DOHH2 (cell line): ENCODE measurements around the gene VTI1A.

Experiments
- H3F3A ChIP-seq: fragments of 200-600 bp; sonication (generic), shearing (Covaris generic); 2 replicates; pipeline ENCODE4 v1.6.0; 2016; ENCODE audit warnings: antibody characterized with exemption, mild to moderate bottlenecking; ENCODE audit not compliant: control insufficient read depth, insufficient read depth
- H3K27ac ChIP-seq: fragments of 200-600 bp; sonication (generic); 2 replicates; pipeline ENCODE4 v1.5.1; 2014; ENCODE audit warnings: low read depth, mild to moderate bottlenecking, low read length, moderate library complexity
- H3K27me3 ChIP-seq: fragments of 200-600 bp; sonication (generic); 2 replicates; pipeline ENCODE4 v1.6.1; 2014; ENCODE audit warnings: mild to moderate bottlenecking, low read length, mixed read lengths; ENCODE audit not compliant: control insufficient read depth
- H3K36me3 ChIP-seq: fragments of 200-600 bp; sonication (generic); 2 replicates; pipeline ENCODE4 v1.6.1; 2014; ENCODE audit warnings: mild to moderate bottlenecking, low read length, moderate library complexity, mixed read lengths; ENCODE audit not compliant: control insufficient read depth
- H3K4me1 ChIP-seq: fragments of 200-600 bp; sonication (generic); 2 replicates; pipeline ENCODE4 v1.6.1; 2014; ENCODE audit warnings: mild to moderate bottlenecking, low read length, mixed read lengths; ENCODE audit not compliant: control insufficient read depth
- H3K4me2 ChIP-seq: fragments of 200-600 bp; sonication (generic); 2 replicates; pipeline ENCODE4 v1.6.0; 2014; ENCODE audit warnings: mild to moderate bottlenecking, low read length, moderate library complexity
- H3K4me3 ChIP-seq: fragments of 200-600 bp; sonication (generic); 2 replicates; pipeline ENCODE4 v1.5.1; 2014; ENCODE audit warnings: mild to moderate bottlenecking, low read length, mixed read lengths
- H3K79me2 ChIP-seq: fragments of 200-600 bp; sonication (generic); 2 replicates; pipeline ENCODE4 v1.6.1; 2014; ENCODE audit warnings: mild to moderate bottlenecking, low read length, mixed read lengths; ENCODE audit not compliant: control insufficient read depth
- H3K9me2 ChIP-seq: fragments of 200-600 bp; sonication (generic); replicated peaks from 2 replicates; pipeline ENCODE4 v1.6.1; 2014; ENCODE audit warnings: mild to moderate bottlenecking, low read length, mixed read lengths; ENCODE audit not compliant: control insufficient read depth
- H3K9me3 ChIP-seq: fragments of 200-600 bp; sonication (generic); 2 replicates; pipeline ENCODE4 v1.6.1; 2014; ENCODE audit warnings: antibody characterized with exemption, low read length, mixed read lengths; ENCODE audit not compliant: control insufficient read depth, insufficient read depth
- H4K20me1 ChIP-seq: fragments of 200-600 bp; sonication (generic); 2 replicates; pipeline ENCODE4 v1.6.0; 2014; ENCODE audit warnings: low read depth, mild to moderate bottlenecking, antibody characterized with exemption, low read length, moderate library complexity; ENCODE audit not compliant: control insufficient read depth, insufficient read depth
- EZH2phosphoT487 ChIP-seq: fragments of 200-600 bp; sonication (generic); IDR thresholded peaks from 2 replicates; pipeline ENCODE4 v1.6.1; 2017; ENCODE audit warnings: borderline replicate concordance, mild to moderate bottlenecking, antibody characterized with exemption, low read length, moderate library complexity, mixed read lengths
- TF ChIP-seq, protein P1 (sequence below): fragments of 200-600 bp; sonication (generic); IDR thresholded peaks from one replicate; pipeline ENCODE4 v1.5.1; 2014; ENCODE audit warnings: antibody characterized with exemption, mild to moderate bottlenecking, low read depth, low read length; ENCODE audit not compliant: poor library complexity, severe bottlenecking

VTI1A gene

GRCh38 chr10:112669989-112670388 is 223.0 kb downstream of the VTI1A start:
- Histone ChIP-seq H3F3A (no peaks in the 10 kb centered on the region), H3K36me3 (no peaks in the 10 kb centered on the region), H3K4me3 (no peak overlapping the region), H3K4me1 (no peaks in the 10 kb centered on the region), H3K27me3 (no peaks in the 10 kb centered on the region), H4K20me1 (no peaks in the 10 kb centered on the region), H3K27ac (no peak overlapping the region), H3K79me2 (no peaks in the 10 kb centered on the region), H3K4me2 (no peak overlapping the region), H3K9me2 (no peaks in the 10 kb centered on the region), H3K9me3 (no peaks in the 10 kb centered on the region)
- TF ChIP-seq, protein P1, sequence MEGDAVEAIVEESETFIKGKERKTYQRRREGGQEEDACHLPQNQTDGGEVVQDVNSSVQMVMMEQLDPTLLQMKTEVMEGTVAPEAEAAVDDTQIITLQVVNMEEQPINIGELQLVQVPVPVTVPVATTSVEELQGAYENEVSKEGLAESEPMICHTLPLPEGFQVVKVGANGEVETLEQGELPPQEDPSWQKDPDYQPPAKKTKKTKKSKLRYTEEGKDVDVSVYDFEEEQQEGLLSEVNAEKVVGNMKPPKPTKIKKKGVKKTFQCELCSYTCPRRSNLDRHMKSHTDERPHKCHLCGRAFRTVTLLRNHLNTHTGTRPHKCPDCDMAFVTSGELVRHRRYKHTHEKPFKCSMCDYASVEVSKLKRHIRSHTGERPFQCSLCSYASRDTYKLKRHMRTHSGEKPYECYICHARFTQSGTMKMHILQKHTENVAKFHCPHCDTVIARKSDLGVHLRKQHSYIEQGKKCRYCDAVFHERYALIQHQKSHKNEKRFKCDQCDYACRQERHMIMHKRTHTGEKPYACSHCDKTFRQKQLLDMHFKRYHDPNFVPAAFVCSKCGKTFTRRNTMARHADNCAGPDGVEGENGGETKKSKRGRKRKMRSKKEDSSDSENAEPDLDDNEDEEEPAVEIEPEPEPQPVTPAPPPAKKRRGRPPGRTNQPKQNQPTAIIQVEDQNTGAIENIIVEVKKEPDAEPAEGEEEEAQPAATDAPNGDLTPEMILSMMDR: no peak
- no peak for TF ChIP-seq EZH2phosphoT487

GRCh38 chr10:112671743-112672142 is 224.7 kb downstream of the VTI1A start:
- H3K79me2 ChIP-seq: no peaks in the 10 kb centered on the region
- H3K4me3 ChIP-seq: no peak overlapping the region
- TF ChIP-seq, protein P1: no peak
- TF ChIP-seq EZH2phosphoT487: no peak
- no peaks in the 10 kb centered on the region for H3K27me3 ChIP-seq
- H3K36me3 ChIP-seq: no peaks in the 10 kb centered on the region
- no peak overlapping the region for H3K4me2 ChIP-seq
- H3K9me3 ChIP-seq: no peaks in the 10 kb centered on the region
- H3K27ac ChIP-seq: no peak overlapping the region
- no peaks in the 10 kb centered on the region for H3K9me2 ChIP-seq
- H3K4me1 ChIP-seq: no peaks in the 10 kb centered on the region
- H4K20me1 ChIP-seq: no peaks in the 10 kb centered on the region
- H3F3A ChIP-seq: no peaks in the 10 kb centered on the region

GRCh38 chr10:112672706-112673105 is 225.7 kb downstream of the VTI1A start:
- H3F3A ChIP-seq: no peaks in the 10 kb centered on the region
- no peak overlapping the region for H3K27ac ChIP-seq
- no peaks in the 10 kb centered on the region for H4K20me1 ChIP-seq
- H3K9me2 ChIP-seq: no peaks in the 10 kb centered on the region
- H3K9me3 ChIP-seq: no peaks in the 10 kb centered on the region
- no peaks in the 10 kb centered on the region for H3K36me3 ChIP-seq
- no peak overlapping the region for H3K4me2 ChIP-seq
- no peaks in the 10 kb centered on the region for H3K4me1 ChIP-seq
- TF ChIP-seq, protein P1: no peak
- no peak for TF ChIP-seq EZH2phosphoT487
- no peaks in the 10 kb centered on the region for H3K79me2 ChIP-seq
- no peaks in the 10 kb centered on the region for H3K27me3 ChIP-seq
- no peak overlapping the region for H3K4me3 ChIP-seq
